SIG-M5 (cell line): ENCODE measurements around the gene RERE.
"Not testable (repeated sequence)": the region's sequence is repeated elsewhere in the genome, so short reads cannot be mapped to it uniquely, and the experiment has no call there.

Source experiments
- DNase-seq: peaks from one replicate; lab custom pipeline; 2025; lab: John Stamatoyannopoulos, UW

Gene RERE

GRCh38 chr1:8633741-8634501 is 183.5 kb downstream of the RERE start:
- no peak for DNase-seq

- DNase-seq, result no peak
These were observed 185.3 kb downstream of the RERE start for GRCh38 chr1:8632102-8632501.

DNA sequence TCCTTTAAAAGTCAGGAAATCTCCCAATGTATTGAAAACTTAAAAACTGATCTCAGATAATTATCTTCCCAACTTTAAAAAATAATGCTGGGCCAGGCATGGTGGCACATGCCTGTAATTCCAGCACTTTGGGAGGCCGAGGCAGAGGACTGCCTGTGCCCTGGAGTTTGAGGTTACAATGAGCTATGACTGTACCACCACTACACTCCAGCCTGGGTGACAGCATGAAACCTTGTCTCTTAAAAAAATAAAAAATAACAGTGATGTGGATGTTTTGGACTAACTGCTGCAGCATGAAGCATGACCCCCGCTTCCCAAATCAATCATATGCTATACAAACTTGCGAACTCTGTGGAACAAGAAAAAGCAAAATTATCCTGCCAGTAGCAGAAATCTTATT is 186.3 kb downstream of the RERE start:
- no peak for DNase-seq

GRCh38 chr1:8629241-8630091 is 188.0 kb downstream of the RERE start:
- no peak for DNase-seq

GRCh38 chr1:8628606-8629005 is 188.8 kb downstream of the RERE start:
- DNase-seq, result no peak

GRCh38 chr1:8627728-8628127 is 189.7 kb downstream of the RERE start:
- no peak for DNase-seq

DNA sequence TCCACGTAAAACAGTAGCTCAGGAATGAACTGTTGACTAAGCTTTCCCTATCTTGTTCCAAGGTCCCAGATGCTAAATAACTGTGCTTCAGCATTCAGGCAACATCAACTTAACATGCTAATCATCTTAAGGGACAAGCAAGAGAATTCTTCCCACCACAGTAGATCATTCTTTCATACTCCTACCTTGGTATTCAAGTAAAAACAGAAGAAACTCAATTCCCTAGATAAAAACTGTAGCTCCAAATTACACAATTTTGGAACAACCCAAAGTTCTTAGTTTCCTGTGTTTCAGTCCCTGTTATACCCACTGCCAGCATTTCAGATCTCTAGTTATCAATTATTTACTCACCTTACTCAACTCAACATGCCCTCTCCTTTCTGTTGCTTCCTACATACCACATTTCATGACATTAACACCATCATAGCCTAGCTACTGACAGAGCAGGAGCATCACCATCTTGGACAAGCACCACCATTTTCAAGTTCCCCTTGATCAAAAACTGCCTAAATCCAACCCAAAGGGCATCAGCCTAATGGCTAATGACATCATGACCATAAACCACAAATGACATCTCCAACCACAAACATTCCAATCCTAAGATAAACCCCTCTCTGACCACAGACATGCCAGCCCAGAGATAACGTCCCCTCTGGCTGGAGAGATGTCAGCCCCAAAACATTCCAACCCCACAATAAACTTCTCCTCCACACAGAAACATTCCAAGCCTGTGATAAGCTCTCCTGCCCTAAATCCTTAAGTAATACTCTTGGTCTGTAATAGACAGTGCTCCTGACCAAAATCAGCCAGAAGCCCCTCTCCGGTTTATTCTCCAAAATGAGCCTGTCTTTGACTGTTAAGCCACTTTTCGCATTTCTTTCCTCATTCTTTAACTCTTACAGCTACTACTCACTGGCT is 191.2 kb downstream of the RERE start:
- no peak for DNase-seq

DNA sequence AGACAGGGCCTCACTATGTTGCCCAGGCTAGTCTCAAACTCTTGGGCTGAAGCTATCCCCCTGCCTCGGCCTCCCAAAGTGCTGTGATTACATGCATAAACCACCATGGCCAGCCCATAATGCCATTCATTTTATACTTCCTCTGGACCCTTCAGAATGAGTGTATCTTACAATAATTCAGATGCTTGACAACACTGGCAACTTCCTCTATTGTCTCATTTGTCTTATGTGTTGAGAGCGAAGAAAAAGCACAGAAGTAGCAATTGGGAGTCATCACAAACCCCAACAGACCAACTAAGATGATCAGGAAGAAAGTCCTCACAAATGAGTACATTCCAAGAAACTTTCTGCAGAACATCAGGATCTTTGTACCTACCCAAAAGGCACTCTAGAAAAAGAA is 191.9 kb downstream of the RERE start:
- DNase-seq, result no peak

- DNase-seq, result not testable (repeated sequence)
These were observed 193.7 kb downstream of the RERE start for GRCh38 chr1:8623651-8624192.

- DNase-seq, result not testable (repeated sequence)
These were observed 195.6 kb downstream of the RERE start for GRCh38 chr1:8621785-8622348.

DNA sequence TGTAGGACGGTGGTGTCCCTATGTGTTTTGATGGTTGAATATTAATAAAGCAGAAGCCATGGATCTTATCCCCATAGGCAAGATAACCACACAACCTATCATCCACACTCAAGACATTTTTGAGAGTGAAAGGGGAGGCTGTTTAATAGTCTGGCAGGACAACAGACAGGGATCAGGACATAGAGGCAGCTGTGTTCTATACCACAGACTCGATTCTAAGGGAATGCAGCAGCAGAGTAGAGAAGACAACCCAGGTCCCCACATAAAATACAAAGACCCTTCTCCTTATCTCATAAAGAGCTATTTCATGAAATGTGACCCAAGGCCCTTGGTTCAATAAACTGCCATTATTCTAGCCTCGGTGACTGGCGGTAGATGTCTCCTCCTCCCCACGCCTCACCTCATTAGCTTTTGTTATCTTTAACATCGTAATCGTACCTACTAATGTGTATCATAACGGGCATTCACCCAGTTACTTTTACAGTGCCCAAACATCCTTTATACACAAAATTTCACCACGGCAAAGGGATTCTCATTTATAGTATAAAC is 196.3 kb downstream of the RERE start:
- not testable (repeated sequence) for DNase-seq

GRCh38 chr1:8619917-8620502 is 197.4 kb downstream of the RERE start:
- DNase-seq, result not testable (repeated sequence)

- not testable (repeated sequence) for DNase-seq
These were observed 198.0 kb downstream of the RERE start for GRCh38 chr1:8619419-8619818.

- not testable (repeated sequence) for DNase-seq
These were observed 200.6 kb downstream of the RERE start for GRCh38 chr1:8616791-8617190.

GRCh38 chr1:8611634-8612515 is 205.6 kb downstream of the RERE start:
- not testable (repeated sequence) for DNase-seq

DNA sequence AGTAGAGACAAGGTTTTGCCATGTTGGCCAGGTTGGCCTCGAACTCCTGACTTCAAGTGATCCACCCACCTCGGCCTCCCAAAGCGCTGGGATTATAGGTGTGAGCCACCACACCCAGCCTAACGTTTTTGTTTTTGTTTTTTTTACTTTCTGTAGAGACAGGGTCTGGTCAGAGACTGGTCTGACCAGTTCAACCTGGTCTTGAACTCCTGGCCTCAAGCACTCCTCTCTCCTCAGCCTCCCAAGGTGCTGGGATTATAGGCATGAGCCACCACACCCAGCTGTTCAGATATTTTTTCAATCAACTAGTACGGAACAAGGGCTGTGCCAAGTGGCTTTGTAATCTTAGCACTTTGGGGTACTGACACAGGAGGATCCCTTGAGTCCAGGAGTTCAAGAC is 209.5 kb downstream of the RERE start:
- DNase-seq, result no peak

DNA sequence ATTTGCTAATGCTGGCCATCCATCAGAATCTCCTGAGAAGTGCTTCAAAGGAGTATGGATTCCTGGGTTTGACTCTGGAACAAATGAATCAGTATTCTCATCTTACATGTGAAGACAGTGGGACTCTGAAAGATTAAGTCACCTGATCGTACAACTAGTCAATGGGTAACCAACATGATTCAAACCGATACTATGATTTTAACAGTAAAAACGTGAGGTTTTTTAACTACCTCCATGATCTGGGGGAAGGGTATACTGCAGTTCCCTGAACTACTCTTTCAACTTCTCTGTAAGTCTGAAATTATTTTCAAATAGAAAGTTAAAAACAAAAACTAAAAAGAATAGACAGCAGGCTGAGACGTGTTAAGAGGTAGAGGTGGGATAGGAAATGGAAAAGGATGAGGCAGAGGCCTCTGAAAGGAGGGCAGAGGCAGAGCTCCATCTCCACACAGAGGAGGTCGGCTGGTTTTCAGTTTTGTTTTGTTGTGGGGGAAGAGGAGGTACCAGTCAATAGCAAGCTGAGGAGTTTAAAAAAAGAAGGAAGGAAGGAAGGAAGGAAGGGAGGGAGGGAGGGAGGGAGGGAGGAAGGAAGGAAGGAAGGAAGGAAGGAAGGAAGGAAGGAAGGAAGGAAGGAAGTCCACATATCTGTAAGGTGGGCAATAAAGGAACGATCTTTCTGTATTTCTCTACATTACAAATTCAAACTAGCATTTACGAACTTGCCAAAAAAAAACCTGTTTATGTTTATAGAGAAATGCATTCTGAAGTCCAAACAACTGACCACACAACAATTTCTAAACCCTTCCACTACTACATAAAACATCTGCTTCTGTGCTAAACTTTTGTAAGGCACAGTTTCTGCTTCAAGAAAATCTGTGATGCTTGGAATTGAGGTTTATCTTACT is 213.1 kb downstream of the RERE start:
- DNase-seq, result no peak

DNA sequence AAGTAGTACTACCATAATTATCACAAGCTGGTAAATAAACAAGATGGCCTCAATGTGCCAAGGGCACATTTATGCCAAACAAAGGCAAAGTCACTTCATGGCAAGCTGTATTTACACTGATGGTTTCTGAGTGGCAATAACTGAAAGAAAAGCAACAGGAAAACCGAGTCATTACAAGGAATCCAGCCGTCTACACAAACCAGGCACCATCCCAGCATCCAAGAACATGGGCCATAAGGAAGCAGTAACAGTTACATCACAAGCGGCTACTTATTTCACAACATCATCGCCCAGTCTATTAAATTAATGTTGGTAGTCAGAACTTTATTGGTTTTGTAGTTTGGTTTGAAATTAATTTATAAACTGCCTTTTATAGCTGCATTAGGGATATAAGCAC is 214.2 kb downstream of the RERE start:
- no peak for DNase-seq
